ENCODE measurements around the gene ZBTB39. TPM values are rescaled to one million over a fixed set of nuclear protein-coding genes. Genes with fewer than 3 reads are reported as not detected.

ZBTB39 gene
- total RNA-seq, 2 donors from 2014 or later: 4.8 to 5.6 TPM

GRCh38 chr12:56958422-56958821 is 47.9 kb downstream of the ZBTB39 start:
- intact Hi-C loops (cut with DNase I): no loop called here
- DNase-seq (ENCODE audit: low spot score): no peak

DNA sequence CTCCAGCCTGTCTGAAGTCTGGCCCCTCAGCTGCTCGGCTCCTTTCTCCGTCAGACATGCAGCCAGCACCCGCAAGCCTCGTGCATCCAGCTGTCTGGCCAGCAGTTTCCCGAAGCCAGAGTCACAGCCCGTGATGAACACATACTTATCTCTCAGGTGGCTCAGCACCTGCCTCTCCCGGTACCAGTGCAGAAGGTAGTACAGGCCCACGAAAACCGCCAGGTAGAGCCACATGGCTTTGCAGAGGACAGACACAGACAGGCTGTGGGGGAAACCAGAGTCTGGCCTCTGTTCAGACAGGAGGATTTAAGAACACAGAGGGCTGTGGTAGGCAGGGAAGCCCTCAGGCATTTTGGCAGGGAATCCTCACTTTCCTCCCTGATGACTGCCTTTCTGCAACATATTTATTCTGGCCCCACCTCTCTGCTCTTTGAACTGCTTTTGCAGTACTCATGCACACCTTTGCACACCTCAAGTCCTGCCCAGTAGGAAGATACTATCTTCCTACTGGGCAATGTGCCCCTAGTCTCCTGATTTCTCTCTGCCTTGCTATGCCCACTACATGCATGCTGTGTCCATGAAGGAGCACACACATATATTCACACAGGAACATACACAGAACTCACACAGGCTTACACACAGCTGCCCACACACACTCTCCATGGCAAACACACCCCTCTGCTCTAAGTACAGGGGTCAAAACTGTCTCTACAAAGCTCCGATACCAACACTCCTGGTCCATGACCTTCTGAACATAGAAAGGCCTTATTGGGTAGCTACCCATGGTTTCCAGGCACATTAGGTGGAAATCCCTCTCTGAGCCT is 48.9 kb downstream of the ZBTB39 start, which contains the start of gene RDH16:
Gene RDH16, minus strand, starts transcription at position 380 of the 824 bp plus-strand sequence. Its CDS starts 146 bp downstream, at position 234.
- DNase-seq (ENCODE audit: low spot score): no peak
- intact Hi-C loops (cut with DNase I): no loop called here

DNA sequence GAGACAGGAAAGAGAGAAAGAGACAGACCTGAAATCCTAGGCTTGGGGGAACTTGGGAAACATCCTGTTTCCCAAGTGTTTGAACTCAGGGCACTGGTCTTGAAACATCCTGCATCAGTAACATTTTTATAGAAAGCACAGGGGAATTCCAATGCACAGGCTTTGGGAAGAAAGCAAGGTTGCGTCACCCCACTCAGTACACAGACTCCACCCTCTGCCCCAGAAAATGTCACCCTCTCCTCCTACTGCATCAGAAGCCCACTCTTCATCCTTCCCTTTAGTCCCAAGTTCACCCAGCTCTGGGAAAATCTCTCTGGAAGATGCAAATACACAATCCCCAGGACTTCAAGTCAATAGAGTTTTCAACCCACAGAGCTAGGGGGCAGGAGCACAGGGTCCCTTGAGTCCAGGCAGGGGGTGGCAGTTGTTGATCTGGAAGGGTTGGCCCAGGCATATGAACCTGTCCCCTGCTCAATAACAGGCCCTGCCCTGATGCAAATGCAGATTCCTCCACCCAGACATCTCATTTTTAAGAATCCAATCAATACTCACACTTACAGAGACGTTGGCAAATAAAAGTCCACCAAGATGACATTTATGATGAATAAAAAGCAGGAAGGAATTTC is 50.6 kb downstream of the ZBTB39 start:
- intact Hi-C loops (cut with DNase I): no loop called here
- no peak for DNase-seq (ENCODE audit: low spot score)

GRCh38 chr12:56954958-56955355 is 51.4 kb downstream of the ZBTB39 start:
- no peak for DNase-seq (ENCODE audit: low spot score)
- intact Hi-C loops (cut with DNase I): no loop called here

DNA sequence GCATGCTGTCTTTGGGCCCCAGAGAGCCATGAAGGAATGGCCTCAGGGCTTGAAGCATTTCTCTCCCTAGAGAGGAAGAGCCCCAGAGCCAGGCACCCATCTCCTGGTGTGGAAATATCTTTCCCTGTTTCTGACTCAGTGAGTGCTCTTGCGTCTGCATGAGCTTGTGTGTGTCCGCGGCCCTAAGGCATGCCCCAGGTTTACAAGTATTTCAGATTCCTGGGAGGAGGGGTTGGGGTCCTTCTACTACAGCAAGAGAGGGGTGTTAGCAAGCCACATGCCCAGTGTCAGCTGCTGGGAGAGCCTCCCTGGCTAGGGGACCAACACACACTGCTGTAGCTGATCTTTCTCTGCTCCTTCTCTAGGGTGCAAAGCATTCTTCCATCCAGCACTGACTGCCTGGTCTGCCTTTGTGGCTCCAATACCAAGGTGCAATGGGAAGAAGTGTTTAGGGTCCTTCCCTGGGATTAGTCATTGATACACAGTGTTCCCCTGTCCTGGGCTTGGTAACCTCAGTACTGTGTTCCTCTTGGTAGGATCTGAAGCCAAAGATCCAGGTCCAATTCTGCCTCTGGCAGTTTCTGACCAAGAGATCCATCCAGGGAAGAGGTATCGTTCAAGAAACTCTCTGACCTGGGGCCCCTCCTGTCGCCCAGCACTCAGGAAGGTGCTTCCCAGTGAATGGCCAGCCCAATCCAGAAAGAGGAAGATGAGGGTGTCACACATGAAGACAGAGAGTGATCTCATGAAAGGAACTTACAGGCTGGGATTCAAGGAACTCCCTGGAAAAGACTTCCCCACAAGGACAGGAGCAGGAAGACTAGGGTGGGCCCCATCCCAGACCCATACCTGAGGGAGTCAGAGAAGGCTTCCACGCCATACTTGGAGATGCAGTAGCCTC is 52.0 kb downstream of the ZBTB39 start:
- intact Hi-C loops (cut with DNase I): no loop called here
- no peak for DNase-seq (ENCODE audit: low spot score)

- DNase-seq (ENCODE audit: low spot score): no peak
- intact Hi-C loops (cut with DNase I): no loop called here
Observed at GRCh38 chr12:56953314-56953713, 53.0 kb downstream of the ZBTB39 start.

DNA sequence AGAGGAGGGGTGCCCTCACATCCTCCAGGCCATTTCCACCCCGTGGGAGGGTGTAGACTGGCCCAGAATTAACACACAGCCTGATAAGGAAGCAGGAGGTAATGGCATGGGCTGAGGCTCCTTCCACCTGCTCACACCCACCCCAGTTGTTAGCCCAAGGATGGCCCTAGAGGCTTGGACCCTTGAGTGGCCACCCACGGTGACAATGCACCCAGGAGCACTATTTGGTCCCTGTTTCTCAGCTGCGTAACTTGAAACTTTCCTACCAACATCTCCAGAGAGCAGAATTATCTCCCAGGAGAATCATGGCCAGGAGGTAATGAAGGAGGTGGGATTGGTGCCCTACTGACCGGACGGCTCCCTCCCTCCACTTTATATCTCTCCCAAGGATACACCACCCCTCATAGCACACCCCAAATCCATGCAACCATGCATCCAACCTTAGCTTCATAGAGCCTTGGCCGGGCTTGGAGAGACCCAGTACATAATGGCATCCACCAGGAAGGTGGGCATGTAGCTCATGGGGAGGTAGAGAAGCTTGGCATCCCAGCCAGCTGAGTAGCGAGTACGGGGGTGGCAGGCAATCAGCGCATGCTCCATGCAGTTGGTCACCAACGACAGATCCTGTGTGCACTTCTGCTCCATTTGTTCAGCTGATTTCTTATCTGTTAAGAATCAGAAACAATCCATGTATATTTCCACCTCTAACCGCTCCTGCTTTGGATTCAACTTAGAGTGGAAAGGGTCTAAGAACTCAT is 54.6 kb downstream of the ZBTB39 start:
- intact Hi-C loops (cut with DNase I): no loop called here
- DNase-seq (ENCODE audit: low spot score): no peak

- DNase-seq (ENCODE audit: low spot score): no peak
- intact Hi-C loops (cut with DNase I): no loop called here
Observed at GRCh38 chr12:56948881-56949280, 57.5 kb downstream of the ZBTB39 start.

Other genes with a start within 250 kb of the ZBTB39 start
- 10 to 100 TPM; 34.2 to 34.8 TPM for gene HSD17B6, start 243.2 kb downstream of the ZBTB39 start, total RNA-seq
- under 1 TPM in 1 of 2 donors, not detected in 1; 0.14 TPM for gene SDR9C7, start 72.1 kb downstream of the ZBTB39 start, total RNA-seq
- under 1 TPM; 0.19 to 0.51 TPM for gene RDH16, start 48.9 kb downstream of the ZBTB39 start, total RNA-seq
- under 1 TPM in 1 of 2 donors, not detected in 1; 0.33 TPM for gene TAC3, start 10.0 kb upstream of the ZBTB39 start, total RNA-seq
- gene MYO1A, start 43.6 kb upstream of the ZBTB39 start, total RNA-seq: 1 to 10 TPM in 1 of 2 donors, under 1 TPM in 1; 0.28 to 1.0 TPM
- 10 to 100 TPM in 1 of 2 donors, 1 to 10 TPM in 1; 8.8 to 12.4 TPM for gene NEMP1, start 72.2 kb upstream of the ZBTB39 start, total RNA-seq
- 10 to 100 TPM; 27.0 to 36.3 TPM for gene NAB2, start 82.6 kb upstream of the ZBTB39 start, total RNA-seq
- gene STAT6, start 104.8 kb upstream of the ZBTB39 start, total RNA-seq: 100 to 1,000 TPM; 162 to 201 TPM
- gene LRP1, start 121.9 kb upstream of the ZBTB39 start, total RNA-seq: 100 to 1,000 TPM; 465 to 757 TPM
- gene LRP1-AS, start 141.1 kb upstream of the ZBTB39 start, total RNA-seq: not detected
- gene NXPH4, start 210.2 kb upstream of the ZBTB39 start, total RNA-seq: under 1 TPM; 0.24 to 0.79 TPM
- 10 to 100 TPM; 53.2 to 53.7 TPM for gene SHMT2, start 223.2 kb upstream of the ZBTB39 start, total RNA-seq
- gene STAC3, start 244.6 kb upstream of the ZBTB39 start, total RNA-seq: 1 to 10 TPM; 1.2 to 2.8 TPM

All from posterior vena cava (tissue), 2 donors.